GM23338 (cell line): ENCODE data around the gene TNS3. TPM values are rescaled to one million over a fixed set of nuclear protein-coding genes. Genes with fewer than 3 reads are reported as not detected.

Source experiments
- ATAC-seq: fragments of 200-7000 bp; cut with Tn5 transposase; 3 replicates; pipeline ENCODE4 v1.9.1; 2020
- DNase-seq: peaks from one replicate; pipeline ENCODE4 v3.0.0-alpha.2; 2015; ENCODE audit warnings: low spot score
- H2AFZ ChIP-seq: fragments of 200-600 bp; sonication (generic); 2 replicates; pipeline ENCODE4 v1.8.0; 2016; ENCODE audit warnings: antibody characterized with exemption, mild to moderate bottlenecking, moderate library complexity
- H3F3A ChIP-seq: fragments of 200-600 bp; sonication (generic); replicated peaks from 2 replicates; pipeline ENCODE4 v1.8.0; 2017; ENCODE audit warnings: antibody characterized with exemption, mixed run types, low read depth
- H3K27ac ChIP-seq: fragments of 200-600 bp; sonication (generic); 2 replicates; pipeline ENCODE4 v1.6.1; 2016; ENCODE audit warnings: low read depth
- H3K27me3 ChIP-seq: fragments of 200-600 bp; sonication (generic); 2 replicates; pipeline ENCODE4 v1.8.0; 2016; ENCODE audit warnings: mild to moderate bottlenecking, mixed run types, moderate library complexity; ENCODE audit not compliant: insufficient read depth
- H3K36me3 ChIP-seq: fragments of 200-600 bp; sonication (generic); 2 replicates; pipeline ENCODE4 v1.8.0; 2016; ENCODE audit warnings: mild to moderate bottlenecking; ENCODE audit not compliant: insufficient read depth
- H3K4me1 ChIP-seq: fragments of 200-600 bp; sonication (generic); 2 replicates; pipeline ENCODE4 v1.8.0; 2016; ENCODE audit warnings: mild to moderate bottlenecking, moderate library complexity; ENCODE audit not compliant: insufficient read depth
- H3K4me2 ChIP-seq: fragments of 200-600 bp; sonication (generic); 2 replicates; pipeline ENCODE4 v1.7.1; 2017; ENCODE audit warnings: mixed run types
- H3K4me3 ChIP-seq: fragments of 200-600 bp; sonication (generic); 2 replicates; pipeline ENCODE4 v1.6.1; 2016; ENCODE audit warnings: mixed run types
- H3K79me2 ChIP-seq: fragments of 200-600 bp; sonication (generic); replicated peaks from 2 replicates; pipeline ENCODE4 v1.8.0; 2017; ENCODE audit warnings: mild to moderate bottlenecking; ENCODE audit not compliant: insufficient read depth
- H3K9me2 ChIP-seq: fragments of 200-600 bp; sonication (generic); 2 replicates; pipeline ENCODE4 v1.8.0; 2017; ENCODE audit not compliant: insufficient read depth
- H4K20me1 ChIP-seq: fragments of 200-600 bp; sonication (generic); replicated peaks from 2 replicates; pipeline ENCODE4 v1.8.0; 2017; ENCODE audit warnings: mild to moderate bottlenecking; ENCODE audit not compliant: insufficient read depth
- H3K27ac Mint-ChIP-seq: 2 replicates; pipeline ENCODE4 v1.8.0; 2020; ENCODE audit warnings: inconsistent platforms, mild to moderate bottlenecking, moderate library complexity, mixed read lengths
- H3K27me3 Mint-ChIP-seq: 3 replicates; pipeline ENCODE4 v1.8.0; 2022; ENCODE audit warnings: low read depth, mild to moderate bottlenecking, moderate library complexity, mixed read lengths, inconsistent platforms; ENCODE audit not compliant: insufficient read depth, poor library complexity
- H3K36me3 Mint-ChIP-seq: 3 replicates; pipeline ENCODE4 v1.8.0; 2021; ENCODE audit warnings: low read depth, mild to moderate bottlenecking, inconsistent platforms, moderate library complexity, mixed read lengths
- H3K4me1 Mint-ChIP-seq: 3 replicates; pipeline ENCODE4 v1.8.0; 2020; ENCODE audit warnings: mild to moderate bottlenecking, inconsistent platforms, mixed read lengths
- H3K4me3 Mint-ChIP-seq: 3 replicates; pipeline ENCODE4 v1.8.0; 2021; ENCODE audit warnings: moderate library complexity, mild to moderate bottlenecking, inconsistent platforms, mixed read lengths
- H3K9me3 Mint-ChIP-seq: 3 replicates; pipeline ENCODE4 v1.8.0; 2020; ENCODE audit warnings: moderate library complexity, mild to moderate bottlenecking, inconsistent platforms, mixed read lengths
- CREB1 ChIP-seq: fragments of 250-450 bp; sonication (Bioruptor Pico); IDR thresholded peaks from 2 replicates; pipeline ENCODE4 v1.5.0; 2020; ENCODE audit warnings: low read depth, mild to moderate bottlenecking, moderate library complexity
- NANOG ChIP-seq: IDR thresholded peaks from 2 replicates; pipeline ENCODE4 v1.6.1; 2016; ENCODE audit warnings: antibody characterized with exemption, borderline replicate concordance
- ZNF331 ChIP-seq: fragments of 250-450 bp; sonication (Bioruptor Pico); IDR thresholded peaks from 2 replicates; pipeline ENCODE4 v1.5.0; 2020; ENCODE audit warnings: low read depth, mild to moderate bottlenecking, moderate library complexity
- polyA plus RNA-seq: library from polyadenylated mRNA; unstranded; fragments of >200 nt; fragmentation: Nextera tagmentation; extraction: Ambion mirVana; gene quantifications from 2 replicates; pipeline ENCODE4 v1.2.1, GENCODE V29; 2016
- total RNA-seq: library from RNA; depleted of rRNA; stranded (reverse); fragments of >200 nt; shearing (Covaris generic); gene quantifications from 2 replicates; pipeline ENCODE4 v1.2.3, GENCODE V29; 2014
- TF ChIP-seq, protein P1 (sequence below): fragments of 250-450 bp; sonication (Bioruptor Pico); IDR thresholded peaks from 2 replicates; pipeline ENCODE4 v1.5.0; 2020; ENCODE audit warnings: mild to moderate bottlenecking, moderate library complexity
- TF ChIP-seq, protein P2 (sequence below): IDR thresholded peaks from 2 replicates; pipeline ENCODE4 v1.6.1; 2016; ENCODE audit warnings: antibody characterized with exemption

TNS3 gene
- total and polyA plus RNA-seq, 2 experiments from 2014 or later: 6.2 to 28.7 TPM

- TF ChIP-seq, protein P1, sequence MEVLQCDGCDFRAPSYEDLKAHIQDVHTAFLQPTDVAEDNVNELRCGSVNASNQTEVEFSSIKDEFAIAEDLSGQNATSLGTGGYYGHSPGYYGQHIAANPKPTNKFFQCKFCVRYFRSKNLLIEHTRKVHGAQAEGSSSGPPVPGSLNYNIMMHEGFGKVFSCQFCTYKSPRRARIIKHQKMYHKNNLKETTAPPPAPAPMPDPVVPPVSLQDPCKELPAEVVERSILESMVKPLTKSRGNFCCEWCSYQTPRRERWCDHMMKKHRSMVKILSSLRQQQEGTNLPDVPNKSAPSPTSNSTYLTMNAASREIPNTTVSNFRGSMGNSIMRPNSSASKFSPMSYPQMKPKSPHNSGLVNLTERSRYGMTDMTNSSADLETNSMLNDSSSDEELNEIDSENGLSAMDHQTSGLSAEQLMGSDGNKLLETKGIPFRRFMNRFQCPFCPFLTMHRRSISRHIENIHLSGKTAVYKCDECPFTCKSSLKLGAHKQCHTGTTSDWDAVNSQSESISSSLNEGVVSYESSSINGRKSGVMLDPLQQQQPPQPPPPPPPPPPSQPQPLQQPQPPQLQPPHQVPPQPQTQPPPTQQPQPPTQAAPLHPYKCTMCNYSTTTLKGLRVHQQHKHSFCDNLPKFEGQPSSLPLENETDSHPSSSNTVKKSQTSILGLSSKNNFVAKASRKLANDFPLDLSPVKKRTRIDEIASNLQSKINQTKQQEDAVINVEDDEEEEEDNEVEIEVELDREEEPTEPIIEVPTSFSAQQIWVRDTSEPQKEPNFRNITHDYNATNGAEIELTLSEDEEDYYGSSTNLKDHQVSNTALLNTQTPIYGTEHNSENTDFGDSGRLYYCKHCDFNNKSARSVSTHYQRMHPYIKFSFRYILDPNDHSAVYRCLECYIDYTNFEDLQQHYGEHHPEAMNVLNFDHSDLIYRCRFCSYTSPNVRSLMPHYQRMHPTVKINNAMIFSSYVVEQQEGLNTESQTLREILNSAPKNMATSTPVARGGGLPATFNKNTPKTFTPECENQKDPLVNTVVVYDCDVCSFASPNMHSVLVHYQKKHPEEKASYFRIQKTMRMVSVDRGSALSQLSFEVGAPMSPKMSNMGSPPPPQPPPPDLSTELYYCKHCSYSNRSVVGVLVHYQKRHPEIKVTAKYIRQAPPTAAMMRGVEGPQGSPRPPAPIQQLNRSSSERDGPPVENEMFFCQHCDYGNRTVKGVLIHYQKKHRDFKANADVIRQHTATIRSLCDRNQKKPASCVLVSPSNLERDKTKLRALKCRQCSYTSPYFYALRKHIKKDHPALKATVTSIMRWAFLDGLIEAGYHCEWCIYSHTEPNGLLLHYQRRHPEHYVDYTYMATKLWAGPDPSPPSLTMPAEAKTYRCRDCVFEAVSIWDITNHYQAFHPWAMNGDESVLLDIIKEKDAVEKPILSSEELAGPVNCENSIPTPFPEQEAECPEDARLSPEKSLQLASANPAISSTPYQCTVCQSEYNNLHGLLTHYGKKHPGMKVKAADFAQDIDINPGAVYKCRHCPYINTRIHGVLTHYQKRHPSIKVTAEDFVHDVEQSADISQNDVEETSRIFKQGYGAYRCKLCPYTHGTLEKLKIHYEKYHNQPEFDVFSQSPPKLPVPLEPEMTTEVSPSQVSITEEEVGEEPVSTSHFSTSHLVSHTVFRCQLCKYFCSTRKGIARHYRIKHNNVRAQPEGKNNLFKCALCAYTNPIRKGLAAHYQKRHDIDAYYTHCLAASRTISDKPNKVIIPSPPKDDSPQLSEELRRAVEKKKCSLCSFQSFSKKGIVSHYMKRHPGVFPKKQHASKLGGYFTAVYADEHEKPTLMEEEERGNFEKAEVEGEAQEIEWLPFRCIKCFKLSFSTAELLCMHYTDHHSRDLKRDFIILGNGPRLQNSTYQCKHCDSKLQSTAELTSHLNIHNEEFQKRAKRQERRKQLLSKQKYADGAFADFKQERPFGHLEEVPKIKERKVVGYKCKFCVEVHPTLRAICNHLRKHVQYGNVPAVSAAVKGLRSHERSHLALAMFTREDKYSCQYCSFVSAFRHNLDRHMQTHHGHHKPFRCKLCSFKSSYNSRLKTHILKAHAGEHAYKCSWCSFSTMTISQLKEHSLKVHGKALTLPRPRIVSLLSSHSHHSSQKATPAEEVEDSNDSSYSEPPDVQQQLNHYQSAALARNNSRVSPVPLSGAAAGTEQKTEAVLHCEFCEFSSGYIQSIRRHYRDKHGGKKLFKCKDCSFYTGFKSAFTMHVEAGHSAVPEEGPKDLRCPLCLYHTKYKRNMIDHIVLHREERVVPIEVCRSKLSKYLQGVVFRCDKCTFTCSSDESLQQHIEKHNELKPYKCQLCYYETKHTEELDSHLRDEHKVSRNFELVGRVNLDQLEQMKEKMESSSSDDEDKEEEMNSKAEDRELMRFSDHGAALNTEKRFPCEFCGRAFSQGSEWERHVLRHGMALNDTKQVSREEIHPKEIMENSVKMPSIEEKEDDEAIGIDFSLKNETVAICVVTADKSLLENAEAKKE (CRISPR knock-in tag): no peak
- TF ChIP-seq, protein P2, sequence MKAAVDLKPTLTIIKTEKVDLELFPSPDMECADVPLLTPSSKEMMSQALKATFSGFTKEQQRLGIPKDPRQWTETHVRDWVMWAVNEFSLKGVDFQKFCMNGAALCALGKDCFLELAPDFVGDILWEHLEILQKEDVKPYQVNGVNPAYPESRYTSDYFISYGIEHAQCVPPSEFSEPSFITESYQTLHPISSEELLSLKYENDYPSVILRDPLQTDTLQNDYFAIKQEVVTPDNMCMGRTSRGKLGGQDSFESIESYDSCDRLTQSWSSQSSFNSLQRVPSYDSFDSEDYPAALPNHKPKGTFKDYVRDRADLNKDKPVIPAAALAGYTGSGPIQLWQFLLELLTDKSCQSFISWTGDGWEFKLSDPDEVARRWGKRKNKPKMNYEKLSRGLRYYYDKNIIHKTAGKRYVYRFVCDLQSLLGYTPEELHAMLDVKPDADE: no peak
Measured at GRCh38 chr7:47401611-47402570, 180.0 kb downstream of the TNS3 start (continued).

- peaks cover 3% of the 10 kb centered on the region; the same call in 2 of the 3 replicates for H3K36me3 Mint-ChIP-seq
- Histone ChIP-seq H3K79me2 (no peaks in the 10 kb centered on the region), H3K27me3 (no peaks in the 10 kb centered on the region), H3K36me3 (no peaks in the 10 kb centered on the region), H2AFZ (no peak overlapping the region), H3K4me2 (no peak overlapping the region), H3K4me1 (no peaks in the 10 kb centered on the region; the same call in none of the 2 replicates), H3K9me2 (no peaks in the 10 kb centered on the region), H3K4me3 (no peak overlapping the region), H3K27ac (0 out of 2 replicates have a peak overlapping the region, but pooled peaks have one; percentile 2), H4K20me1 (no peaks in the 10 kb centered on the region), H3F3A (no peaks in the 10 kb centered on the region)
- ATAC-seq (peak; percentile 65), DNase-seq (peak; percentile 12)
- H3K4me1 Mint-ChIP-seq: peaks cover 12% of the 10 kb centered on the region
- no peak overlapping the region for H3K4me3 Mint-ChIP-seq
- H3K27ac Mint-ChIP-seq: no peak overlapping the region
- H3K27me3 Mint-ChIP-seq: no peaks in the 10 kb centered on the region
- H3K9me3 Mint-ChIP-seq: no peaks in the 10 kb centered on the region
- TF ChIP-seq CREB1 (CRISPR knock-in tag) (no peak), ZNF331 (CRISPR knock-in tag) (no peak), NANOG (no peak)
- TF ChIP-seq, protein P1 (CRISPR knock-in tag): no peak
Measured at GRCh38 chr7:47400741-47401206, 181.1 kb downstream of the TNS3 start.
